SK-N-MC (cell line): ENCODE data around the gene CPT1A.
A peak's percentile ranks its signal among the peaks of the same experiment; 100 is the strongest.

Experiments used
- DNase-seq: peaks from one replicate; pipeline ENCODE4 v3.0.0-alpha.2; 2011; ENCODE audit warnings: low read depth, low spot score
- H3K27ac ChIP-seq: fragments of 200-600 bp; sonication (generic); 2 replicates; pipeline ENCODE4 v1.5.1; 2016; ENCODE audit warnings: mixed run types
- H3K36me3 ChIP-seq: fragments of 200-600 bp; sonication (generic); 2 replicates; pipeline ENCODE4 v1.6.1; 2017; ENCODE audit warnings: antibody characterized with exemption, low read length, mixed read lengths; ENCODE audit not compliant: insufficient read depth
- H3K4me3 ChIP-seq: fragments of 200-600 bp; sonication (generic); 2 replicates; pipeline ENCODE4 v1.5.1; 2016
- H3K9ac ChIP-seq: fragments of 200-600 bp; sonication (generic); 2 replicates; pipeline ENCODE4 v1.8.0; 2017; ENCODE audit warnings: mixed run types, mixed read lengths; ENCODE audit not compliant: insufficient read length
- H3K9me3 ChIP-seq: fragments of 200-600 bp; sonication (generic); 2 replicates; pipeline ENCODE4 v1.6.1; 2017; ENCODE audit warnings: low read depth, mild to moderate bottlenecking, antibody characterized with exemption, low read length, moderate library complexity, mixed read lengths
- EZH2 ChIP-seq: fragments of 200-600 bp; sonication (generic); IDR thresholded peaks from one replicate; pipeline ENCODE4 v1.6.1; 2017; ENCODE audit warnings: antibody characterized with exemption
- FOXP2 ChIP-seq: optimal IDR thresholded peaks from 2 replicates; pipeline ENCODE3; 2011; ENCODE audit warnings: mild to moderate bottlenecking, moderate library complexity; ENCODE audit not compliant: insufficient read depth; ENCODE audit errors: extremely low read length, control extremely low read depth
- POLR2AphosphoS5 ChIP-seq: IDR thresholded peaks from 2 replicates; pipeline ENCODE4 v1.6.1; 2012; ENCODE audit warnings: mild to moderate bottlenecking, low read depth, low read length, borderline replicate concordance

Gene CPT1A

DNA sequence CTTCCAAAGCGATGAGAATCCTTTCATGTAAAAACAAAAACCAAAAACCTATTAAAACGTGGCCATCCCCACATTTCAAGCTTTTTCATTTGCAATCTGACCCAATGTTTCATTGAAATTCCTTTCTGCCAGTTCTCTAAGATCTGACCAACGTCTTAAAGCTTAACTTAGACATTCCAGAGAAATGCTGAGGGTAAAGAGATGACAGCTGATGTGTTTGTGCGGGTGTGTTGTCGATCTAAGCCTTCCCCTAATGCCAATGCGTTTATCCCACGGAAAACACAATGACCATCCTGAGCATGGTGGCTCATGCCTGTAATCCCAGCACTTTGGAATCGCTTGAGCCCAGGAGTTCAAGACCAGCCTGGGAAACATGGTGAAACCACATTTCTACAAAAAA is 84.0 kb downstream of the CPT1A start:
- no peak overlapping the region for H3K4me3 ChIP-seq
- no peak for DNase-seq
- no peaks in the 10 kb centered on the region for H3K9me3 ChIP-seq
- H3K36me3 ChIP-seq = peaks cover 59% of the 10 kb centered on the region
- no peak overlapping the region for H3K27ac ChIP-seq
- H3K9ac ChIP-seq = no peak overlapping the region
- TF ChIP-seq EZH2 = no peak
- no peak for TF ChIP-seq FOXP2
- TF ChIP-seq POLR2AphosphoS5 = no peak

DNA sequence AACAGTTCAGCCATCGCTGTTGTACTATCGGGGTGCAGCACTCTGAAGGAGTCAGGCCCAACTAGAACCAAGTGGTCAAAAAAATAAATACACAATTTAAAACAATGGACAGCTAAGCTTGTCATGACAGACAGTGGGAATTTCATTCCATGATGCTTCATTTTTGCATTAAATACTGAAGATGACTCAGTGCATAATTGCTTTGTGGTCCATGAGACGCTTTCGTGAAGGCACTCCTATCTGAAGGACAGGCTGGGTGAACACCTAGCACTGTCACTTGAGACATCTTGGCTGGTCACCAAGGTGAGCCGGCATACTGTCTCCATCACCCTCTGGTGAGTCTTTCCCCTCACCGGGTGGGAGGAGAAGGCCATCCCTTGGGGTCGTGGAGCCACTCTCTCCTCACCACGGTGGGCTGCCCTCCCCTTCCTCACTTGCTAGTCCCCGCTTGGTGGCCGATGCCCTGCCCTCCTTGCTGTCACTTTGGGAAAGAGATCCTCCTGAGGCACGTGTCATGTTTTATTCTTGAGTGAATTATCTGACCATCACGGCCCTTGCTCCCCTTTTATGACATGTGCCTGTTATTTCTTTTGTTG is 85.4 kb downstream of the CPT1A start:
- Histone ChIP-seq H3K27ac (no peak overlapping the region), H3K9ac (no peak overlapping the region), H3K4me3 (no peak overlapping the region), H3K36me3 (peaks cover 45% of the 10 kb centered on the region), H3K9me3 (no peaks in the 10 kb centered on the region)
- no peak for DNase-seq
- TF ChIP-seq FOXP2 (no peak), EZH2 (no peak), POLR2AphosphoS5 (no peak)

DNA sequence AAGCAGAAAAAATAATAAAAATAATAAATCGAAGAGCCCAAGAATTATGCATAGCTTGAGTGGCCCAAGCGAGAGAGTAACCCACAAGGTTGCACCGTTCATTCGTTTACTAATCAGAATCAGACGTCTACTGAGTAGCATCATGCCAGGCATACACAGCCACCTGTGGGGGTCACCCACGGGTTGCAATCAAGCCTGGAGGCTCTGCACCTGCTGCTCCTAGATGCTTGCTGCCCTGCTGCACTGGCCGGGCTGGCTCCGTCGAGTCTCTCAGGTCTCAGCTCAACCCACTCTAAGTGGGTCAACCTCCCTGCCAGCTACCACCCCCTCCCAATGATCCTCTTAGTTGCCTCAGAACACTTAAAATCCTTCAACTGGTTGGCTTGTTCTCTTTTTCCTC is 88.4 kb downstream of the CPT1A start:
- H3K9me3 ChIP-seq = no peaks in the 10 kb centered on the region
- H3K27ac ChIP-seq = no peak overlapping the region
- TF ChIP-seq FOXP2 (no peak), EZH2 (no peak), POLR2AphosphoS5 (no peak)
- peaks cover 23% of the 10 kb centered on the region; the same call in 1 of the 2 replicates for H3K36me3 ChIP-seq
- no peak for DNase-seq
- H3K4me3 ChIP-seq = no peak overlapping the region
- H3K9ac ChIP-seq = no peak overlapping the region

DNA sequence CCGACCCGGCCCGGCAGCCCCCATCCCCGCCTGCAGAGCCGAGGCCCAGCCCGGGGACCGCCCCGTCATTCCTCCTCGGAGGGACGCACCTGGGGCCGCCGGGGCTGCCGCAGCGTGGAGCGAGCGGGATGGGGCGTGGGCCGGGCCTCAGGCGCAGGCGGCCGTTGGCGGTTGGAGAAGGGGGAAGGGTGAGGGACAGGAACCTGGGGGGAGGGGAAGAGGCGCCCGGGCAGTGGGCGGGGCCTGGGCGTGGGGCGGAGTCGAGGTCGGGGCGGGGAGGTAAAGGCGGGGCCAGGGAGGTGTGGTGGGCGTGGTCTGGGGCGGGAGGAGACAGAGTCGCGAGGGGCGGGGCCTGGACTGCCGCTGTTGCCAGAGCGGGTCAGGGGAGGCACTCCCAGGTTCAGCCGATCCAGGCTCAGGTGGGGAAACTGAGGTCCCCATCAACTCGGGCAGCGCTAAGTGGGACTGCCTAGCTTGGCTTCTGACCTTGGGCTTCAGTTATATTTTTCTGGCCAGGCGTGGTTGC is 90.3 kb downstream of the CPT1A start, which contains the start of gene TESMIN:
TESMIN (minus strand) TSS at position 190 of the 526 bp plus-strand sequence. CDS start 860 bp downstream, outside the sequence.
- H3K9ac ChIP-seq = no peak within 1 kb of the TSS

GRCh38 chr11:68751004-68751325 is 90.8 kb downstream of the CPT1A start:
- H3K27ac ChIP-seq = no peak overlapping the region

More for the DNA sequence above, 90.3 kb downstream of the CPT1A start, which contains the start of gene TESMIN:
- no peak within 1 kb of the TSS for H3K27ac ChIP-seq
- no peaks in the 10 kb centered on the region for H3K9me3 ChIP-seq
- DNase-seq = peak; percentile 16
- H3K4me3 ChIP-seq = peak within 1 kb of the TSS; percentile 79
- H3K36me3 ChIP-seq = peaks cover 4% of the 10 kb centered on the region; the same call in 1 of the 2 replicates
- TF ChIP-seq EZH2 = no peak
- peak; percentile 72 for TF ChIP-seq FOXP2
- TF ChIP-seq POLR2AphosphoS5 = peak; percentile 45; the same call in 1 of the 2 replicates

GRCh38 chr11:68750195-68751003 is 91.3 kb downstream of the CPT1A start:
- TF ChIP-seq FOXP2 (no peak), POLR2AphosphoS5 (no peak), EZH2 (no peak)
- H3K27ac ChIP-seq = no peak overlapping the region
- no peak for DNase-seq
- no peak overlapping the region for H3K9ac ChIP-seq
- no peaks in the 10 kb centered on the region for H3K9me3 ChIP-seq
- H3K4me3 ChIP-seq = no peak overlapping the region
- H3K36me3 ChIP-seq = no peaks in the 10 kb centered on the region; the same call in 1 of the 2 replicates

More at GRCh38 chr11:68751004-68751325, 90.8 kb downstream of the CPT1A start:
- H3K9me3 ChIP-seq = no peaks in the 10 kb centered on the region
- H3K36me3 ChIP-seq = no peaks in the 10 kb centered on the region; the same call in 1 of the 2 replicates
- H3K4me3 ChIP-seq = peak overlapping the region; percentile 79
- TF ChIP-seq POLR2AphosphoS5 = no peak
- H3K9ac ChIP-seq = no peak overlapping the region
- DNase-seq = no peak

- H3K27ac ChIP-seq = peak overlapping the region; percentile 1; the same call in 1 of the 2 replicates
- no peaks in the 10 kb centered on the region for H3K9me3 ChIP-seq
- no peaks in the 10 kb centered on the region; the same call in 1 of the 2 replicates for H3K36me3 ChIP-seq
- no peak overlapping the region for H3K4me3 ChIP-seq
- no peak for DNase-seq
- TF ChIP-seq EZH2 (no peak), POLR2AphosphoS5 (no peak), FOXP2 (no peak)
- no peak overlapping the region for H3K9ac ChIP-seq
Observed at GRCh38 chr11:68749229-68750123, 92.2 kb downstream of the CPT1A start.

DNA sequence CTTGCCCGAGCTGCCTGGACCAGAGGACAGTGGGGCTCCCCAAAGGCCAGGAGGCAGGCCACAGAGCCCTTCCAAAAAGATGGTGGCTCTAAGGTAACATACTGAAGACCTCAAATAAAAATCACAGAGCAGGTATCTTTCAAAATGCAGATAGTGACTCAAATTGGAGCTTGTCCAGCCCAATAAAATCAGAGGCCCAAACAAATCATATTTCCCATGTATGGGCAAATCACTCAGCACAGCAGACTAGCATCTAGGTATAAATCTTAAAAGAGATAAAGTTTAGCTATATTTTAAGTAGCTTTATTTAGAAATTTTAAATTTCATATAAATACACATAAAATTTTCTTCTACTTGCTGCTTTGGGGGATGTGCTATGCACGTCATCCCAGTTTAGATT is 93.7 kb downstream of the CPT1A start:
- no peaks in the 10 kb centered on the region; the same call in 1 of the 2 replicates for H3K36me3 ChIP-seq
- H3K9ac ChIP-seq = no peak overlapping the region
- DNase-seq = no peak
- H3K27ac ChIP-seq = no peak overlapping the region
- H3K9me3 ChIP-seq = no peaks in the 10 kb centered on the region
- no peak for TF ChIP-seq EZH2
- TF ChIP-seq FOXP2 = no peak
- TF ChIP-seq POLR2AphosphoS5 = no peak
- H3K4me3 ChIP-seq = no peak overlapping the region
